DOHH2 (cell line): ENCODE measurements around the gene PAIP2.
"Not testable (repeated sequence)": the region's sequence is repeated elsewhere in the genome, so short reads cannot be mapped to it uniquely, and the experiment has no call there.

Source experiments
- H3F3A ChIP-seq: fragments of 200-600 bp; sonication (generic), shearing (Covaris generic); 2 replicates; pipeline ENCODE4 v1.6.0; 2016; ENCODE audit warnings: antibody characterized with exemption, mild to moderate bottlenecking; ENCODE audit not compliant: control insufficient read depth, insufficient read depth
- H3K27ac ChIP-seq: fragments of 200-600 bp; sonication (generic); 2 replicates; pipeline ENCODE4 v1.5.1; 2014; ENCODE audit warnings: low read depth, mild to moderate bottlenecking, low read length, moderate library complexity
- H3K27me3 ChIP-seq: fragments of 200-600 bp; sonication (generic); 2 replicates; pipeline ENCODE4 v1.6.1; 2014; ENCODE audit warnings: mild to moderate bottlenecking, low read length, mixed read lengths; ENCODE audit not compliant: control insufficient read depth
- H3K36me3 ChIP-seq: fragments of 200-600 bp; sonication (generic); 2 replicates; pipeline ENCODE4 v1.6.1; 2014; ENCODE audit warnings: mild to moderate bottlenecking, low read length, moderate library complexity, mixed read lengths; ENCODE audit not compliant: control insufficient read depth
- H3K4me1 ChIP-seq: fragments of 200-600 bp; sonication (generic); 2 replicates; pipeline ENCODE4 v1.6.1; 2014; ENCODE audit warnings: mild to moderate bottlenecking, low read length, mixed read lengths; ENCODE audit not compliant: control insufficient read depth
- H3K4me2 ChIP-seq: fragments of 200-600 bp; sonication (generic); 2 replicates; pipeline ENCODE4 v1.6.0; 2014; ENCODE audit warnings: mild to moderate bottlenecking, low read length, moderate library complexity
- H3K4me3 ChIP-seq: fragments of 200-600 bp; sonication (generic); 2 replicates; pipeline ENCODE4 v1.5.1; 2014; ENCODE audit warnings: mild to moderate bottlenecking, low read length, mixed read lengths
- H3K79me2 ChIP-seq: fragments of 200-600 bp; sonication (generic); 2 replicates; pipeline ENCODE4 v1.6.1; 2014; ENCODE audit warnings: mild to moderate bottlenecking, low read length, mixed read lengths; ENCODE audit not compliant: control insufficient read depth
- H3K9me2 ChIP-seq: fragments of 200-600 bp; sonication (generic); replicated peaks from 2 replicates; pipeline ENCODE4 v1.6.1; 2014; ENCODE audit warnings: mild to moderate bottlenecking, low read length, mixed read lengths; ENCODE audit not compliant: control insufficient read depth
- H3K9me3 ChIP-seq: fragments of 200-600 bp; sonication (generic); 2 replicates; pipeline ENCODE4 v1.6.1; 2014; ENCODE audit warnings: antibody characterized with exemption, low read length, mixed read lengths; ENCODE audit not compliant: control insufficient read depth, insufficient read depth
- H4K20me1 ChIP-seq: fragments of 200-600 bp; sonication (generic); 2 replicates; pipeline ENCODE4 v1.6.0; 2014; ENCODE audit warnings: low read depth, mild to moderate bottlenecking, antibody characterized with exemption, low read length, moderate library complexity; ENCODE audit not compliant: control insufficient read depth, insufficient read depth
- EZH2phosphoT487 ChIP-seq: fragments of 200-600 bp; sonication (generic); IDR thresholded peaks from 2 replicates; pipeline ENCODE4 v1.6.1; 2017; ENCODE audit warnings: borderline replicate concordance, mild to moderate bottlenecking, antibody characterized with exemption, low read length, moderate library complexity, mixed read lengths
- TF ChIP-seq, protein P1 (sequence below): fragments of 200-600 bp; sonication (generic); IDR thresholded peaks from one replicate; pipeline ENCODE4 v1.5.1; 2014; ENCODE audit warnings: antibody characterized with exemption, mild to moderate bottlenecking, low read depth, low read length; ENCODE audit not compliant: poor library complexity, severe bottlenecking

PAIP2 gene

GRCh38 chr5:139384591-139385051 is 43.0 kb downstream of the PAIP2 start:
- H3K79me2 ChIP-seq: peaks cover 36% of the 10 kb centered on the region
- peak overlapping the region; percentile 99 for H3K4me2 ChIP-seq
- peak overlapping the region; percentile 99 for H3K4me3 ChIP-seq
- no peaks in the 10 kb centered on the region for H3K9me2 ChIP-seq
- no peak for TF ChIP-seq EZH2phosphoT487
- TF ChIP-seq, protein P1, sequence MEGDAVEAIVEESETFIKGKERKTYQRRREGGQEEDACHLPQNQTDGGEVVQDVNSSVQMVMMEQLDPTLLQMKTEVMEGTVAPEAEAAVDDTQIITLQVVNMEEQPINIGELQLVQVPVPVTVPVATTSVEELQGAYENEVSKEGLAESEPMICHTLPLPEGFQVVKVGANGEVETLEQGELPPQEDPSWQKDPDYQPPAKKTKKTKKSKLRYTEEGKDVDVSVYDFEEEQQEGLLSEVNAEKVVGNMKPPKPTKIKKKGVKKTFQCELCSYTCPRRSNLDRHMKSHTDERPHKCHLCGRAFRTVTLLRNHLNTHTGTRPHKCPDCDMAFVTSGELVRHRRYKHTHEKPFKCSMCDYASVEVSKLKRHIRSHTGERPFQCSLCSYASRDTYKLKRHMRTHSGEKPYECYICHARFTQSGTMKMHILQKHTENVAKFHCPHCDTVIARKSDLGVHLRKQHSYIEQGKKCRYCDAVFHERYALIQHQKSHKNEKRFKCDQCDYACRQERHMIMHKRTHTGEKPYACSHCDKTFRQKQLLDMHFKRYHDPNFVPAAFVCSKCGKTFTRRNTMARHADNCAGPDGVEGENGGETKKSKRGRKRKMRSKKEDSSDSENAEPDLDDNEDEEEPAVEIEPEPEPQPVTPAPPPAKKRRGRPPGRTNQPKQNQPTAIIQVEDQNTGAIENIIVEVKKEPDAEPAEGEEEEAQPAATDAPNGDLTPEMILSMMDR: no peak
- H3K27ac ChIP-seq: peak overlapping the region; percentile 99
- peaks cover 69% of the 10 kb centered on the region for H3K4me1 ChIP-seq
- H3K27me3 ChIP-seq: no peaks in the 10 kb centered on the region
- H3K36me3 ChIP-seq: peaks cover 48% of the 10 kb centered on the region
- no peaks in the 10 kb centered on the region; the same call in 1 of the 2 replicates for H4K20me1 ChIP-seq
- no peaks in the 10 kb centered on the region for H3K9me3 ChIP-seq
- H3F3A ChIP-seq: peaks cover 56% of the 10 kb centered on the region

GRCh38 chr5:139385061-139386049 is 43.7 kb downstream of the PAIP2 start:
- H3K4me1 ChIP-seq: peaks cover 76% of the 10 kb centered on the region
- peaks cover 55% of the 10 kb centered on the region for H3K36me3 ChIP-seq
- no peaks in the 10 kb centered on the region for H3K9me2 ChIP-seq
- H3K27ac ChIP-seq: peak overlapping the region; percentile 99
- H3K4me2 ChIP-seq: peak overlapping the region; percentile 99
- peak overlapping the region; percentile 99 for H3K4me3 ChIP-seq
- no peaks in the 10 kb centered on the region; the same call in 1 of the 2 replicates for H4K20me1 ChIP-seq
- H3K9me3 ChIP-seq: no peaks in the 10 kb centered on the region
- peaks cover 59% of the 10 kb centered on the region for H3F3A ChIP-seq
- TF ChIP-seq EZH2phosphoT487: no peak
- TF ChIP-seq, protein P1: peak; percentile 37
- no peaks in the 10 kb centered on the region for H3K27me3 ChIP-seq
- H3K79me2 ChIP-seq: peaks cover 43% of the 10 kb centered on the region

GRCh38 chr5:139386050-139386438 is 44.4 kb downstream of the PAIP2 start:
- H3K27ac ChIP-seq: peak overlapping the region; percentile 99
- no peaks in the 10 kb centered on the region; the same call in 1 of the 2 replicates for H4K20me1 ChIP-seq
- peak overlapping the region; percentile 99 for H3K4me3 ChIP-seq
- peaks cover 83% of the 10 kb centered on the region for H3K4me1 ChIP-seq
- H3K9me2 ChIP-seq: no peaks in the 10 kb centered on the region
- peaks cover 66% of the 10 kb centered on the region for H3F3A ChIP-seq
- peaks cover 50% of the 10 kb centered on the region for H3K79me2 ChIP-seq
- H3K27me3 ChIP-seq: no peaks in the 10 kb centered on the region
- peaks cover 62% of the 10 kb centered on the region for H3K36me3 ChIP-seq
- no peaks in the 10 kb centered on the region for H3K9me3 ChIP-seq
- no peak for TF ChIP-seq EZH2phosphoT487
- TF ChIP-seq, protein P1: no peak
- H3K4me2 ChIP-seq: peak overlapping the region; percentile 99

- Histone ChIP-seq H3K36me3 (peaks cover 70% of the 10 kb centered on the region), H3K4me3 (peak overlapping the region; percentile 99), H3K27ac (peak overlapping the region; percentile 99), H3K4me1 (peaks cover 89% of the 10 kb centered on the region), H3K4me2 (peak overlapping the region; percentile 99), H3F3A (peaks cover 69% of the 10 kb centered on the region), H3K79me2 (peaks cover 59% of the 10 kb centered on the region)
- H4K20me1 ChIP-seq, H3K27me3 ChIP-seq, H3K9me2 ChIP-seq, H3K9me3 ChIP-seq: not testable (repeated sequence)
These were observed 45.3 kb downstream of the PAIP2 start for GRCh38 chr5:139386956-139387355.
